ENCODE measurements around the gene INPP5D. TPM values are rescaled to one million over a fixed set of nuclear protein-coding genes. Genes with fewer than 3 reads are reported as not detected.

Gene INPP5D
- total RNA-seq, 1 donor from 2014 or later = 14.7 TPM

GRCh38 chr2:233042549-233042948 is 17.6 kb upstream of the INPP5D start:
- no peak for FAIRE-seq

GRCh38 chr2:233044974-233045605 is 15.1 kb upstream of the INPP5D start:
- no peak overlapping the region for H3K4me3 Mint-ChIP-seq (ENCODE audit: unreplicated experiment)
- FAIRE-seq = no peak
- no peak overlapping the region for H3K9ac ChIP-seq (ENCODE audit: low read length)
- H3K9me3 ChIP-seq (ENCODE audit: insufficient read depth, low read depth, low read length) = no peaks in the 10 kb centered on the region
- H3K4me1 ChIP-seq (ENCODE audit: insufficient read depth, low read length) = no peaks in the 10 kb centered on the region
- H3K9me3 Mint-ChIP-seq (ENCODE audit: unreplicated experiment) = peaks cover 13% of the 10 kb centered on the region
- H4K20me1 ChIP-seq (ENCODE audit: insufficient read depth, low read length) = no peaks in the 10 kb centered on the region
- no peaks in the 10 kb centered on the region for H3K36me3 ChIP-seq (ENCODE audit: insufficient read depth, low read length)
- DNase-seq (ENCODE audit: low read depth) = no peak
- no peak overlapping the region for H2AFZ ChIP-seq (ENCODE audit: low read depth, low read length)
- no peak overlapping the region for H3K27ac ChIP-seq (ENCODE audit: low read depth, low read length)
- no peaks in the 10 kb centered on the region for H3K79me2 ChIP-seq (ENCODE audit: insufficient read depth, low read length)
- no peak overlapping the region for H3K27ac Mint-ChIP-seq (ENCODE audit: unreplicated experiment)
- no peak overlapping the region for H3K4me3 ChIP-seq (ENCODE audit: insufficient read depth, low read depth, low read length)
- peaks cover 57% of the 10 kb centered on the region for H3K27me3 Mint-ChIP-seq (ENCODE audit: low read depth, unreplicated experiment)
- no peak overlapping the region for H3K4me2 ChIP-seq (ENCODE audit: low read length)
- TF ChIP-seq CTCF (IDR thresholded peaks at IDR 0.05; ENCODE audit: insufficient read depth, low read depth, low read length) (no peak), EZH2 (IDR thresholded peaks at IDR 0.05; ENCODE audit: insufficient read depth, low read length) (no peak)
- H3K27me3 ChIP-seq (ENCODE audit: insufficient read depth, low read length) = peaks cover 6% of the 10 kb centered on the region
- H3K4me1 Mint-ChIP-seq (ENCODE audit: low read depth, unreplicated experiment) = no peaks in the 10 kb centered on the region
- H3K36me3 Mint-ChIP-seq (ENCODE audit: low read depth, unreplicated experiment) = peaks cover 4% of the 10 kb centered on the region

More at GRCh38 chr2:233042549-233042948, 17.6 kb upstream of the INPP5D start:
- no peaks in the 10 kb centered on the region for H3K79me2 ChIP-seq (ENCODE audit: insufficient read depth, low read length)
- no peaks in the 10 kb centered on the region for H4K20me1 ChIP-seq (ENCODE audit: insufficient read depth, low read length)
- H3K4me2 ChIP-seq (ENCODE audit: low read length) = no peak overlapping the region
- peaks cover 8% of the 10 kb centered on the region for H3K9me3 Mint-ChIP-seq (ENCODE audit: unreplicated experiment)
- peaks cover 4% of the 10 kb centered on the region for H3K27me3 ChIP-seq (ENCODE audit: insufficient read depth, low read length)
- no peak for DNase-seq (ENCODE audit: low read depth)
- H3K36me3 Mint-ChIP-seq (ENCODE audit: low read depth, unreplicated experiment) = peaks cover 4% of the 10 kb centered on the region
- no peak overlapping the region for H3K9ac ChIP-seq (ENCODE audit: low read length)
- H2AFZ ChIP-seq (ENCODE audit: low read depth, low read length) = no peak overlapping the region
- no peaks in the 10 kb centered on the region for H3K9me3 ChIP-seq (ENCODE audit: insufficient read depth, low read depth, low read length)
- no peak overlapping the region for H3K27ac ChIP-seq (ENCODE audit: low read depth, low read length)
- no peak overlapping the region for H3K4me3 ChIP-seq (ENCODE audit: insufficient read depth, low read depth, low read length)
- TF ChIP-seq EZH2 (IDR thresholded peaks at IDR 0.05; ENCODE audit: insufficient read depth, low read length) = no peak
- no peaks in the 10 kb centered on the region for H3K4me1 Mint-ChIP-seq (ENCODE audit: low read depth, unreplicated experiment)
- H3K4me3 Mint-ChIP-seq (ENCODE audit: unreplicated experiment) = no peak overlapping the region
- H3K27ac Mint-ChIP-seq (ENCODE audit: unreplicated experiment) = no peak overlapping the region
- H3K4me1 ChIP-seq (ENCODE audit: insufficient read depth, low read length) = no peaks in the 10 kb centered on the region
- peaks cover 37% of the 10 kb centered on the region for H3K27me3 Mint-ChIP-seq (ENCODE audit: low read depth, unreplicated experiment)
- H3K36me3 ChIP-seq (ENCODE audit: insufficient read depth, low read length) = no peaks in the 10 kb centered on the region

GRCh38 chr2:233047206-233047605 is 12.9 kb upstream of the INPP5D start:
- no peak overlapping the region for H3K4me2 ChIP-seq (ENCODE audit: low read length)
- H3K27me3 ChIP-seq (ENCODE audit: insufficient read depth, low read length) = peaks cover 5% of the 10 kb centered on the region
- TF ChIP-seq CTCF (IDR thresholded peaks at IDR 0.05; ENCODE audit: insufficient read depth, low read depth, low read length) (no peak), EZH2 (IDR thresholded peaks at IDR 0.05; ENCODE audit: insufficient read depth, low read length) (no peak)
- H3K27ac ChIP-seq (ENCODE audit: low read depth, low read length) = no peak overlapping the region
- Mint-ChIP-seq H3K27ac (ENCODE audit: unreplicated experiment) (no peak overlapping the region), H3K4me3 (ENCODE audit: unreplicated experiment) (no peak overlapping the region), H3K36me3 (ENCODE audit: low read depth, unreplicated experiment) (peaks cover 2% of the 10 kb centered on the region), H3K4me1 (ENCODE audit: low read depth, unreplicated experiment) (no peaks in the 10 kb centered on the region), H3K9me3 (ENCODE audit: unreplicated experiment) (peaks cover 13% of the 10 kb centered on the region), H3K27me3 (ENCODE audit: low read depth, unreplicated experiment) (peaks cover 67% of the 10 kb centered on the region)
- H3K79me2 ChIP-seq (ENCODE audit: insufficient read depth, low read length) = no peaks in the 10 kb centered on the region
- DNase-seq (ENCODE audit: low read depth) (no peak), FAIRE-seq (no peak)
- H3K4me3 ChIP-seq (ENCODE audit: insufficient read depth, low read depth, low read length) = no peak overlapping the region
- H3K36me3 ChIP-seq (ENCODE audit: insufficient read depth, low read length) = no peaks in the 10 kb centered on the region
- H3K9ac ChIP-seq (ENCODE audit: low read length) = no peak overlapping the region
- no peaks in the 10 kb centered on the region for H3K9me3 ChIP-seq (ENCODE audit: insufficient read depth, low read depth, low read length)
- no peaks in the 10 kb centered on the region for H3K4me1 ChIP-seq (ENCODE audit: insufficient read depth, low read length)
- H4K20me1 ChIP-seq (ENCODE audit: insufficient read depth, low read length) = no peaks in the 10 kb centered on the region
- no peak overlapping the region for H2AFZ ChIP-seq (ENCODE audit: low read depth, low read length)
